ENCODE results near the gene BFSP2.

DNA sequence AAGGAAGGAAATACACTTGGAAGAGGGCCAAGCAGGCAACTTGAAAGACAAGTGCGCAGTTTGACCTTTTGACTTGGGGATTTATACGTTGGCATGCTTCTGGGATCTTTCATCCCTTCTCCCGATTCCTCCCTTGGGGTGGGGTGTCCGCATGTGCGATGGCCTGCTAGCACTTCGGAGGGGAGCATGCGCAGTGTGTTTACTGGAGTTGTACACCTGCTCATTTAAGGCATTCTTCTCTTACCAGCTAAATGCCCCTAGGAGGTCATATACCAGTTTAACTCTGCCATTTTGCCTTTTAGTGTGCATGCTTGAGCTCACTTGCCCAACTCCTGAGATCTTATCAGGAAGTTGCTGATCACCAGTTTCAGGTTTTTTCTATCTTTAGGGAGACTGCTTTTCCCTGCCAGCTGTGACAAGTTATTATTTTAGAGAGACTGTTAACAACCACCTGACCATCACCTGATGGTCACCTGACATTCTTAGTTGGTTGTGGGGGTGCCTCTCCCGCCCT lies 63.5 kb downstream of the BFSP2 start:
- TF ChIP-seq, protein P1, sequence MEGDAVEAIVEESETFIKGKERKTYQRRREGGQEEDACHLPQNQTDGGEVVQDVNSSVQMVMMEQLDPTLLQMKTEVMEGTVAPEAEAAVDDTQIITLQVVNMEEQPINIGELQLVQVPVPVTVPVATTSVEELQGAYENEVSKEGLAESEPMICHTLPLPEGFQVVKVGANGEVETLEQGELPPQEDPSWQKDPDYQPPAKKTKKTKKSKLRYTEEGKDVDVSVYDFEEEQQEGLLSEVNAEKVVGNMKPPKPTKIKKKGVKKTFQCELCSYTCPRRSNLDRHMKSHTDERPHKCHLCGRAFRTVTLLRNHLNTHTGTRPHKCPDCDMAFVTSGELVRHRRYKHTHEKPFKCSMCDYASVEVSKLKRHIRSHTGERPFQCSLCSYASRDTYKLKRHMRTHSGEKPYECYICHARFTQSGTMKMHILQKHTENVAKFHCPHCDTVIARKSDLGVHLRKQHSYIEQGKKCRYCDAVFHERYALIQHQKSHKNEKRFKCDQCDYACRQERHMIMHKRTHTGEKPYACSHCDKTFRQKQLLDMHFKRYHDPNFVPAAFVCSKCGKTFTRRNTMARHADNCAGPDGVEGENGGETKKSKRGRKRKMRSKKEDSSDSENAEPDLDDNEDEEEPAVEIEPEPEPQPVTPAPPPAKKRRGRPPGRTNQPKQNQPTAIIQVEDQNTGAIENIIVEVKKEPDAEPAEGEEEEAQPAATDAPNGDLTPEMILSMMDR (IDR thresholded peaks at IDR 0.05) = no peak
- no peak for TF ChIP-seq POLR2A (IDR thresholded peaks at IDR 0.05)
